PC-9 (cell line): ENCODE results near the gene MACROD1. TPM values are rescaled to one million over a fixed set of nuclear protein-coding genes. Genes with fewer than 3 reads are reported as not detected.

ENCODE experiments used
- BruUV-seq: library from RNA; stranded (reverse); fragments of 400-500 nt; replicated peaks from 2 replicates; lab custom pipeline; 2021; lab: Mats Ljungman, UMichigan
- CTCF ChIA-PET: fragments of 300-600 bp; sonication (Branson Sonifier 250); formaldehyde crosslinking; loops from one replicate; lab custom pipeline; 2022; ENCODE audit warnings: antibody characterized with exemption; lab: Charles Lee
- POLR2A ChIA-PET: fragments of 300-600 bp; sonication (Branson Sonifier 250); formaldehyde crosslinking; loops from one replicate; lab custom pipeline; 2022; ENCODE audit warnings: antibody characterized with exemption; ENCODE audit not compliant: unreplicated experiment; lab: Charles Lee
- DNase-seq, 2 experiments: peaks; one replicate each; pipeline versions ENCODE4 v3.0.0 to v3.0.0-alpha.2; 2015 to 2022; ENCODE audit warnings: mixed read lengths in 1 of 2
- H2AFZ ChIP-seq: fragments of 200-600 bp; sonication (generic); 2 replicates; pipeline ENCODE4 v1.8.1; 2017; ENCODE audit warnings: antibody characterized with exemption
- H3F3A ChIP-seq: fragments of 200-600 bp; sonication (generic); 2 replicates; pipeline ENCODE4 v1.8.1; 2017; ENCODE audit warnings: antibody characterized with exemption, mild to moderate bottlenecking, low read depth; ENCODE audit not compliant: insufficient read depth
- H3K27ac ChIP-seq: fragments of 200-600 bp; sonication (generic); 2 replicates; pipeline ENCODE4 v1.6.1; 2016; ENCODE audit warnings: mixed run types
- H3K27me3 ChIP-seq: fragments of 200-600 bp; sonication (generic); 2 replicates; pipeline ENCODE4 v1.6.1; 2016; ENCODE audit warnings: low read depth, mixed run types; ENCODE audit not compliant: insufficient read depth
- H3K36me3 ChIP-seq: fragments of 200-600 bp; sonication (generic); 2 replicates; pipeline ENCODE4 v1.6.1; 2016; ENCODE audit warnings: low read depth, mixed run types
- H3K4me1 ChIP-seq: fragments of 200-600 bp; sonication (generic); replicated peaks from 2 replicates; pipeline ENCODE4 v1.6.1; 2016; ENCODE audit warnings: mixed run types; ENCODE audit not compliant: insufficient read depth
- H3K4me2 ChIP-seq: fragments of 200-600 bp; sonication (generic); 2 replicates; pipeline ENCODE4 v1.6.1; 2017; ENCODE audit warnings: mixed run types
- H3K4me3 ChIP-seq: fragments of 200-600 bp; sonication (generic); 2 replicates; pipeline ENCODE4 v1.6.1; 2016; ENCODE audit warnings: mixed run types
- H3K79me2 ChIP-seq: fragments of 200-600 bp; sonication (generic); 2 replicates; pipeline ENCODE4 v1.6.1; 2017; ENCODE audit warnings: low read depth, mixed run types
- H3K9me2 ChIP-seq: fragments of 200-600 bp; sonication (generic); 2 replicates; pipeline ENCODE4 v1.8.1; 2017; ENCODE audit warnings: mild to moderate bottlenecking; ENCODE audit not compliant: insufficient read depth
- H3K9me3 ChIP-seq: fragments of 200-600 bp; sonication (generic); 2 replicates; pipeline ENCODE4 v1.8.1; 2016; ENCODE audit warnings: low read depth; ENCODE audit not compliant: insufficient read depth
- H4K20me1 ChIP-seq: fragments of 200-600 bp; sonication (generic); 2 replicates; pipeline ENCODE4 v1.8.1; 2017; ENCODE audit not compliant: insufficient read depth
- EZH2 ChIP-seq: fragments of 200-600 bp; sonication (generic); IDR thresholded peaks from 2 replicates; pipeline ENCODE4 v1.8.0; 2017; ENCODE audit warnings: antibody characterized with exemption, low read depth
- intact Hi-C: fragments of 100-400 bp; cut with micrococcal nuclease; formaldehyde crosslinking; loops from one replicate; pipeline ENCODE4 v1.10.0; 2022; ENCODE audit not compliant: unreplicated experiment
- total RNA-seq: library from RNA; stranded (reverse); gene quantifications from 2 replicates; pipeline ENCODE4 v1.2.3, GENCODE V29; 2021
- TF ChIP-seq, protein P1 (sequence below): fragments of 200-600 bp; sonication (generic); conservative IDR thresholded peaks from 2 replicates; pipeline ENCODE4 v1.6.1; 2017; ENCODE audit warnings: mixed run types, antibody characterized with exemption, mild to moderate bottlenecking, moderate library complexity

MACROD1 gene
- total RNA-seq, 1 experiment from 2014 or later: 41.0 TPM

DNA sequence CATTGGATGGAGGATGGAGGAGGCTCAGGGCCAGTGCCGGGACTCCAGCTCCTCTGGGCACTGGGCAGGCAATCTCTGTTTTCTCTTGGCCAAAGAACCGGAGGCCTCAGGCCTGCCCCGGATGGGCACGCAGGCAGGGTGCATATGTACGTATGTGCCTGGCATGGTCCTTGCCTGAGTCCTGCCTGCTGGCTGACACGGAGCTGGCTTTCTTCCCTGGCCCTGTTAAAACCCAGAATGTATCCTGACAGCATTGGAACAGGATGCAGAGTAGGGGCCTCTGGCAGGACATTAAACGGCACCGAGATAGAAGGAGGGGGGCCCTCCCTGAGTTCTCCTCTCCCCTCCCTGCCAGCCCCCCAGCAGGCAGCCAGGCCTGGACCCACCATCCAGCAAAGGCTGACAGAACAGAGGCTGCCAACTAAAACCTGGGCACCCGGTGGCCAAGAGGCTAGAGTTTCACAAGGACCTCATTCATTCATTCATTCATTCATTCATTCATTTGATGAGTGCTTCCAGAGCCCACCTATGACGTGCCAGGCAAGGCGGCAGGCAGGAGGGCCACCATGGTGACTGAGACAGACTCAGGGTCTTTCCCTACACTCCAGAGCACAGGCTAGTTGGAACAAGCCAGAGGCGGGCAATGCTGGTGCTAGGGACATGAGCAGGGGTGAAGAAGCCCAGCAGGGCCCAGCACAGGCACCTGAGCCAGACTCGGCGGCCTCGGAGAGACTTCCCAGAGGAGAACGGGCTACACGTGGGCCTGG is 101.4 kb downstream of the MACROD1 start:
- CTCF ChIA-PET: no interaction called here
- intact Hi-C loops: no loop called here
- POLR2A ChIA-PET: no interaction called here
- Histone ChIP-seq H2AFZ (no peak overlapping the region), H4K20me1 (peaks cover 42% of the 10 kb centered on the region), H3K36me3 (no peaks in the 10 kb centered on the region), H3K79me2 (no peaks in the 10 kb centered on the region), H3K9me3 (no peaks in the 10 kb centered on the region), H3K4me1 (no peaks in the 10 kb centered on the region), H3K4me3 (no peak overlapping the region), H3F3A (no peaks in the 10 kb centered on the region), H3K9me2 (no peaks in the 10 kb centered on the region), H3K27me3 (no peaks in the 10 kb centered on the region), H3K27ac (no peak overlapping the region), H3K4me2 (no peak overlapping the region)
- BruUV-seq: no TSS peak
- no peak for TF ChIP-seq EZH2
- TF ChIP-seq, protein P1, sequence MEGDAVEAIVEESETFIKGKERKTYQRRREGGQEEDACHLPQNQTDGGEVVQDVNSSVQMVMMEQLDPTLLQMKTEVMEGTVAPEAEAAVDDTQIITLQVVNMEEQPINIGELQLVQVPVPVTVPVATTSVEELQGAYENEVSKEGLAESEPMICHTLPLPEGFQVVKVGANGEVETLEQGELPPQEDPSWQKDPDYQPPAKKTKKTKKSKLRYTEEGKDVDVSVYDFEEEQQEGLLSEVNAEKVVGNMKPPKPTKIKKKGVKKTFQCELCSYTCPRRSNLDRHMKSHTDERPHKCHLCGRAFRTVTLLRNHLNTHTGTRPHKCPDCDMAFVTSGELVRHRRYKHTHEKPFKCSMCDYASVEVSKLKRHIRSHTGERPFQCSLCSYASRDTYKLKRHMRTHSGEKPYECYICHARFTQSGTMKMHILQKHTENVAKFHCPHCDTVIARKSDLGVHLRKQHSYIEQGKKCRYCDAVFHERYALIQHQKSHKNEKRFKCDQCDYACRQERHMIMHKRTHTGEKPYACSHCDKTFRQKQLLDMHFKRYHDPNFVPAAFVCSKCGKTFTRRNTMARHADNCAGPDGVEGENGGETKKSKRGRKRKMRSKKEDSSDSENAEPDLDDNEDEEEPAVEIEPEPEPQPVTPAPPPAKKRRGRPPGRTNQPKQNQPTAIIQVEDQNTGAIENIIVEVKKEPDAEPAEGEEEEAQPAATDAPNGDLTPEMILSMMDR: no peak
- DNase-seq: no peak

- H3K4me1 ChIP-seq: no peaks in the 10 kb centered on the region
- no peaks in the 10 kb centered on the region for H3F3A ChIP-seq
- H3K79me2 ChIP-seq: no peaks in the 10 kb centered on the region
- no TSS peak for BruUV-seq
- POLR2A ChIA-PET: no interaction called here
- H3K4me3 ChIP-seq: no peak overlapping the region
- no peak overlapping the region for H3K4me2 ChIP-seq
- no peaks in the 10 kb centered on the region for H3K9me3 ChIP-seq
- H2AFZ ChIP-seq: no peak overlapping the region
- H4K20me1 ChIP-seq: peaks cover 49% of the 10 kb centered on the region
- DNase-seq: no peak
- H3K27me3 ChIP-seq: no peaks in the 10 kb centered on the region
- CTCF ChIA-PET: no interaction called here
- H3K36me3 ChIP-seq: no peaks in the 10 kb centered on the region
- no peaks in the 10 kb centered on the region for H3K9me2 ChIP-seq
- intact Hi-C loops: no loop called here
- H3K27ac ChIP-seq: no peak overlapping the region
- TF ChIP-seq, protein P1: no peak
- no peak for TF ChIP-seq EZH2
Observed at GRCh38 chr11:64063777-64064176, 102.1 kb downstream of the MACROD1 start.

DNA sequence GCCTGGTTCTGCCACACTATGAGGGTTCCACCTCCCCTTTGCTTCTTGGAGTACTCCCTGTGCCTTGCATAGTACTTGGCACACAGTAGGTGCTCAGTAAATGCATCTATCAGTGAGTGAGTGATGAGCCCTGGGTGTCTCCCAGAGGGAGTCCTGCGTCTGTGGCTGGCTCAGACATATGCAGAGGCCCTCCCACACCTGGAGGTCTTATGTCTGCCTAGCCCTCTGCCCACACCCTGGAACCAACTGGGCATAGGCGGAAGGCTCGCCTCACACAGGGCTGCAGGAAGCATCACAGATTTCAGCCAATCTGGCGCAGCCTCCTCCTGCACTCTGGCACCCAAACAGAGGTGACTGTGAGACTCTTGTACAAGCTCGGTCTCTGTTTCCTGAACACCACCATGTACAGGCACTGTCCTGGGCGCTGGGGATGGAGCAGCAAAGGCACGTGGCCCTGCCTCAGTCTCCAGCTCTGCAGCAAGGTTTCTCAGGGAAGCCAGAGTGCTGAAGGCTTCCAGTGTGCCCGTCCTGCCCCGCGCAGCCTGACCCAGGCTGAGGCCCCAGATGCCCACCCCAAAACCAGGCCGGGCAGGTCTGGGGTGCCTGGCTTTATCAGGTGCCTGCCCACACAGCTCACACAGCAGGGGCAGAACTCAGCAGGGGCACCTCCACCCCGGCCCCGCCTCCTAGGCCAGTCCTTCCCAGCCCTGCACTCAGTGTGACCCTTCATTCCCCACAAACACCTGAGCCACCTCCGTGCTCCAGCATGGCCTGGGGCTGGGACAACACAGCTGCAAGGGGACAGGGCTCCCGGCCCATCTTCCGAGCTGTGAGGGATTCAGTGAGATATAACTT is 103.5 kb downstream of the MACROD1 start:
- Histone ChIP-seq H3K4me2 (no peak overlapping the region), H3K79me2 (no peaks in the 10 kb centered on the region), H3K27ac (no peak overlapping the region), H3K4me1 (no peaks in the 10 kb centered on the region), H2AFZ (no peak overlapping the region), H3K36me3 (no peaks in the 10 kb centered on the region), H3K27me3 (no peaks in the 10 kb centered on the region), H3K4me3 (no peak overlapping the region), H3K9me2 (no peaks in the 10 kb centered on the region), H3K9me3 (no peaks in the 10 kb centered on the region), H3F3A (no peaks in the 10 kb centered on the region), H4K20me1 (peaks cover 37% of the 10 kb centered on the region)
- no peak for TF ChIP-seq EZH2
- TF ChIP-seq, protein P1: no peak
- intact Hi-C loops: no loop called here
- no peak for DNase-seq
- BruUV-seq: no TSS peak
- POLR2A ChIA-PET: no interaction called here
- CTCF ChIA-PET: no interaction called here
